HG02759 (cell line): Measurements from ENCODE around the gene SERTAD2.

Experiments used
- ATAC-seq: cut with Tn5 transposase; IDR thresholded peaks from one replicate; pipeline ENCODE4 v1.9.1; 2021; ENCODE audit warnings: mild to moderate bottlenecking, moderate library complexity; ENCODE audit not compliant: unreplicated experiment

SERTAD2 gene

GRCh38 chr2:64653109-64654062 lies at the start of gene SERTAD2:
Gene SERTAD2, minus strand, starts transcription at chr2:64653913. Its CDS starts 17,042 bp downstream, at chr2:64636871.
- peak; percentile 73 for ATAC-seq

- ATAC-seq = peak; percentile 46
Observed at GRCh38 chr2:64700133-64700809, 46.6 kb upstream of the SERTAD2 start.

- ATAC-seq = peak; percentile 35
Observed at GRCh38 chr2:64699712-64700111, 46.0 kb upstream of the SERTAD2 start.

GRCh38 chr2:64698668-64699444 lies 45.1 kb upstream of the SERTAD2 start:
- peak; percentile 86 for ATAC-seq

GRCh38 chr2:64698177-64698643 lies 44.5 kb upstream of the SERTAD2 start:
- no peak for ATAC-seq

- ATAC-seq = no peak
Observed at GRCh38 chr2:64697297-64698176, 43.8 kb upstream of the SERTAD2 start.

GRCh38 chr2:64696636-64697035 lies 42.9 kb upstream of the SERTAD2 start:
- no peak for ATAC-seq

- ATAC-seq = no peak
Observed at GRCh38 chr2:64695721-64696261, 42.1 kb upstream of the SERTAD2 start.

- ATAC-seq = no peak
Observed at GRCh38 chr2:64692401-64692800, 38.7 kb upstream of the SERTAD2 start.

- ATAC-seq = no peak
Observed at GRCh38 chr2:64688909-64689308, 35.2 kb upstream of the SERTAD2 start.

- ATAC-seq = no peak
Observed at GRCh38 chr2:64686283-64686956, 32.7 kb upstream of the SERTAD2 start.

GRCh38 chr2:64685430-64685829 lies 31.7 kb upstream of the SERTAD2 start:
- ATAC-seq = no peak

GRCh38 chr2:64683771-64684510 lies 30.2 kb upstream of the SERTAD2 start:
- no peak for ATAC-seq

GRCh38 chr2:64681479-64681967 lies 27.8 kb upstream of the SERTAD2 start:
- no peak for ATAC-seq

GRCh38 chr2:64679673-64680425 lies 26.1 kb upstream of the SERTAD2 start:
- no peak for ATAC-seq

- peak; percentile 36 for ATAC-seq
Observed at GRCh38 chr2:64678771-64679590, 25.3 kb upstream of the SERTAD2 start.

GRCh38 chr2:64677530-64677929 lies 23.8 kb upstream of the SERTAD2 start:
- no peak for ATAC-seq
